Loucy (cell line): Measurements from ENCODE around the gene POU5F1.

ENCODE experiments used
- EZH2phosphoT487 ChIP-seq: fragments of 200-600 bp; IDR thresholded peaks from 2 replicates; pipeline ENCODE4 v1.6.1; 2018; ENCODE audit warnings: antibody characterized with exemption, mild to moderate bottlenecking, moderate library complexity, borderline replicate concordance
- TF ChIP-seq, protein P1 (sequence below): fragments of 200-600 bp; sonication (generic); conservative IDR thresholded peaks from 2 replicates; pipeline ENCODE4 v1.5.1; 2014; ENCODE audit warnings: mild to moderate bottlenecking, antibody characterized with exemption, low read length

DNA sequence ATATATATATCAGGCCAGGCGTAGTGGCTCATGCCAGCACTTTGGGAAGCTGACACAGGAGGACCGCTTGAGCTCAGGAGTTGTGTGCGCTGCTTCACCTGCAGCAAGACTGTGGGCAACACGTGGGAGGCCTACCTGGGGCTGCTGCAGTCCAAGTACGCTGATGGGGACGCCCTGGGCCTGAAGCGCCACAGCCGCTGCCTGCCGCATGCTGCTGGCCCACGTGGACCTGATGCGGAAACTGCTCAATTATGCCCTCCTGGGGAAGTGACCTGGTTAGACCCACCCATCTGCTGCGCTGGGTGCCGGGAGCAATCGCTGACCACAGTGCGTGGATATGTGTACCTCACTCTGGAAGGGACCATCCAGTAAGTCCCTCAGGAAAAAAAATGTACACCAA is 29.8 kb downstream of the POU5F1 start:
- TF ChIP-seq, protein P1, sequence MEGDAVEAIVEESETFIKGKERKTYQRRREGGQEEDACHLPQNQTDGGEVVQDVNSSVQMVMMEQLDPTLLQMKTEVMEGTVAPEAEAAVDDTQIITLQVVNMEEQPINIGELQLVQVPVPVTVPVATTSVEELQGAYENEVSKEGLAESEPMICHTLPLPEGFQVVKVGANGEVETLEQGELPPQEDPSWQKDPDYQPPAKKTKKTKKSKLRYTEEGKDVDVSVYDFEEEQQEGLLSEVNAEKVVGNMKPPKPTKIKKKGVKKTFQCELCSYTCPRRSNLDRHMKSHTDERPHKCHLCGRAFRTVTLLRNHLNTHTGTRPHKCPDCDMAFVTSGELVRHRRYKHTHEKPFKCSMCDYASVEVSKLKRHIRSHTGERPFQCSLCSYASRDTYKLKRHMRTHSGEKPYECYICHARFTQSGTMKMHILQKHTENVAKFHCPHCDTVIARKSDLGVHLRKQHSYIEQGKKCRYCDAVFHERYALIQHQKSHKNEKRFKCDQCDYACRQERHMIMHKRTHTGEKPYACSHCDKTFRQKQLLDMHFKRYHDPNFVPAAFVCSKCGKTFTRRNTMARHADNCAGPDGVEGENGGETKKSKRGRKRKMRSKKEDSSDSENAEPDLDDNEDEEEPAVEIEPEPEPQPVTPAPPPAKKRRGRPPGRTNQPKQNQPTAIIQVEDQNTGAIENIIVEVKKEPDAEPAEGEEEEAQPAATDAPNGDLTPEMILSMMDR: no peak
- no peak for TF ChIP-seq EZH2phosphoT487
